ENCODE data around the gene MTHFD1L. TPM values are rescaled to one million over a fixed set of nuclear protein-coding genes. Genes with fewer than 3 reads are reported as not detected.

The MTHFD1L gene
- total and polyA plus RNA-seq, 2 of the 8 experiments (the other 6 are each of a cell fraction or from before 2014, with no cell fraction given) = 29.2 to 105 TPM

- no peak overlapping the region for H2BK20ac ChIP-seq (ENCODE audit: low read length)
- H3K23ac ChIP-seq (ENCODE audit: insufficient read length) = no peak overlapping the region
- no peak overlapping the region for H3K4ac ChIP-seq (replicated peaks; ENCODE audit: insufficient read length, low read depth, low read length)
- no peak overlapping the region for H2AK5ac ChIP-seq (ENCODE audit: low read depth, low read length)
- no peak overlapping the region for H2AFZ ChIP-seq (ENCODE audit: low read length)
- H3K9me3 ChIP-seq (ENCODE audit: insufficient read depth in 2 of 2, low read depth in 1 of 2, low read length in 1 of 2) = no peaks in the 10 kb centered on the region
- H3K23me2 ChIP-seq (ENCODE audit: low read depth, low read length) = no peaks in the 10 kb centered on the region
- no peaks in the 10 kb centered on the region for H3K36me3 ChIP-seq (ENCODE audit: control insufficient read depth in 2 of 4, insufficient read depth in 4 of 4, low read length in 3 of 4)
- H2BK15ac ChIP-seq (ENCODE audit: low read length) = no peak overlapping the region
- no peak overlapping the region for H4K91ac ChIP-seq (replicated peaks; ENCODE audit: insufficient read length, low read length)
- DNase-seq (ENCODE audit: low read depth in 1 of 2, low spot score in 2 of 2) (no peak), FAIRE-seq (no peak)
- no peaks in the 10 kb centered on the region for H3K27me3 ChIP-seq (replicated peaks in 1 of 4; ENCODE audit: control insufficient read depth in 3 of 4, extremely low read depth in 1 of 4, insufficient read depth in 3 of 4, low read length in 3 of 4)
- H3K27ac ChIP-seq (ENCODE audit: low read depth, low read length) = no peak overlapping the region
- no peak overlapping the region for H3K18ac ChIP-seq (ENCODE audit: extremely low read depth, low read length)
- no peak overlapping the region for H3K4me3 ChIP-seq (ENCODE audit: extremely low read depth in 1 of 4, insufficient read depth in 2 of 4, low read depth in 3 of 4, low read length in 4 of 4)
- no peak overlapping the region for H2BK12ac ChIP-seq (ENCODE audit: low read depth, low read length)
- TF ChIP-seq BACH1 (IDR thresholded peaks at IDR 0.05; ENCODE audit: low read length) (no peak), HDAC6 (IDR thresholded peaks at IDR 0.05; ENCODE audit: low read depth, low read length) (no peak), GABPA (IDR thresholded peaks at IDR 0.05; ENCODE audit: borderline replicate concordance, insufficient read depth, low read length) (no peak), KDM4A (IDR thresholded peaks at IDR 0.05; ENCODE audit: low read depth, low read length, severe bottlenecking) (no peak), CHD2 (IDR thresholded peaks at IDR 0.05; ENCODE audit: low read length) (no peak), MAFK (IDR thresholded peaks at IDR 0.05; ENCODE audit: low read depth, low read length) (no peak), RNF2 (IDR thresholded peaks at IDR 0.05; ENCODE audit: borderline replicate concordance, low read depth, low read length, missing control alignments, poor library complexity, severe bottlenecking) (no peak), EZH2 (IDR thresholded peaks at IDR 0.05; ENCODE audit: low read depth, low read length, severe bottlenecking) (no peak), POU5F1 (IDR thresholded peaks at IDR 0.05; ENCODE audit: low read depth, low read length) (no peak), SIRT6 (IDR thresholded peaks at IDR 0.05; ENCODE audit: low read length) (no peak), SIX5 (IDR thresholded peaks at IDR 0.05; ENCODE audit: low read depth, low read length) (no peak), KDM5A (IDR thresholded peaks at IDR 0.05; ENCODE audit: low read length) (no peak), SIN3A (conservative IDR thresholded peaks at IDR 0.05 in 1 of 2, IDR thresholded peaks at IDR 0.05 in 1 of 2; ENCODE audit: low read depth in 1 of 2, low read length in 2 of 2) (no peak), ZNF274 (IDR thresholded peaks at IDR 0.05; ENCODE audit: borderline replicate concordance, extremely low read depth, low read length) (no peak), SP4 (IDR thresholded peaks at IDR 0.05; ENCODE audit: low read length) (no peak)
- H2BK120ac ChIP-seq (replicated peaks; ENCODE audit: low read depth, low read length) = no peak overlapping the region
- ChIA-PET POLR2A (ENCODE audit: partially characterized antibody) (interaction anchor here (1.0 kb wide), 1 partner anchor 9 kb away, joined by 3 read pairs; no protein-coding TSS in a partner anchor), CTCF (ENCODE audit: partially characterized antibody) (interaction anchor here (0.6 kb wide), 1 partner anchor 11 kb away, joined by 3 read pairs; no protein-coding TSS in a partner anchor)
- H3K14ac ChIP-seq (ENCODE audit: insufficient read length) = no peak overlapping the region
- H4K20me1 ChIP-seq (replicated peaks in 1 of 2; ENCODE audit: control insufficient read depth in 1 of 2, insufficient read depth in 2 of 2, low read length in 2 of 2) = no peaks in the 10 kb centered on the region
- no peak overlapping the region for H4K5ac ChIP-seq (ENCODE audit: insufficient read length, low read depth, low read length)
- no peaks in the 10 kb centered on the region for H3K4me1 ChIP-seq (replicated peaks in 1 of 4; ENCODE audit: control insufficient read depth in 3 of 4, insufficient read depth in 4 of 4, low read length in 3 of 4)
- 90% methylated on average over 5 of the region's 5 CpGs; no CpG with 5 or more reads in 1 of the 2 experiments for WGBS, 2 experiments (ENCODE audit: extremely low coverage in 1 of 2, insufficient coverage in 1 of 2, insufficient read length in 1 of 2, insufficient replicate concordance in 2 of 2, low coverage in 1 of 2, low lambda C conversion rate in 2 of 2, missing lambda C conversion rate in 1 of 2)
- no peak overlapping the region for H3K9ac ChIP-seq (replicated peaks in 1 of 4; ENCODE audit: extremely low read depth in 1 of 4, low read depth in 3 of 4, low read length in 3 of 4)
- H4K8ac ChIP-seq (ENCODE audit: extremely low read depth, insufficient read depth, low read length) = no peak overlapping the region
- H3K4me2 ChIP-seq (ENCODE audit: insufficient read depth in 1 of 2, low read depth in 2 of 2, low read length in 2 of 2) = no peak overlapping the region
- no peak overlapping the region for H3K56ac ChIP-seq (replicated peaks; ENCODE audit: insufficient read length, low read depth, low read length)
- no peaks in the 10 kb centered on the region for H3K79me2 ChIP-seq (ENCODE audit: control insufficient read depth in 1 of 2, insufficient read depth in 2 of 2, low read length in 2 of 2)
- no peaks in the 10 kb centered on the region for H3K79me1 ChIP-seq (ENCODE audit: low read depth, low read length)
- H2BK5ac ChIP-seq (ENCODE audit: low read depth, low read length) = no peak overlapping the region
These were observed 248.1 kb downstream of the MTHFD1L start for GRCh38 chr6:151113641-151114040.

Measured in H1 (cell line).